SU-DHL-6 (cell line): ENCODE results near the gene RPTOR.

Experiments
- H2AFZ ChIP-seq: fragments of 200-600 bp; sonication (generic); 2 replicates; pipeline ENCODE4 v1.6.1; 2014; ENCODE audit warnings: low read depth, mild to moderate bottlenecking, moderate library complexity, mixed read lengths, antibody characterized with exemption, low read length; ENCODE audit not compliant: severe bottlenecking
- H3F3A ChIP-seq: fragments of 200-600 bp; shearing (Covaris generic); 2 replicates; pipeline ENCODE4 v1.6.0; 2016; ENCODE audit warnings: antibody characterized with exemption, mild to moderate bottlenecking; ENCODE audit not compliant: insufficient read depth
- H3K27ac ChIP-seq: fragments of 200-600 bp; sonication (generic); 2 replicates; pipeline ENCODE4 v1.5.1; 2016; ENCODE audit warnings: low read depth, mild to moderate bottlenecking, low read length, moderate library complexity, mixed read lengths
- H3K27me3 ChIP-seq: fragments of 200-600 bp; sonication (generic), shearing (Covaris generic); 2 replicates; pipeline ENCODE4 v1.6.0; 2014; ENCODE audit warnings: mild to moderate bottlenecking, low read length
- H3K36me3 ChIP-seq: fragments of 200-600 bp; sonication (generic); 2 replicates; pipeline ENCODE4 v1.6.1; 2014; ENCODE audit warnings: mild to moderate bottlenecking, low read length, mixed read lengths
- H3K4me2 ChIP-seq: fragments of 300-600, 200-600 bp; shearing (Covaris generic), sonication (generic); 2 replicates; pipeline ENCODE4 v1.6.0; 2014; ENCODE audit warnings: low read length, low read depth, mild to moderate bottlenecking; ENCODE audit not compliant: poor library complexity, severe bottlenecking
- H3K4me3 ChIP-seq: fragments of 200-600 bp; sonication (generic); 2 replicates; pipeline ENCODE4 v1.5.1; 2014; ENCODE audit warnings: antibody characterized with exemption, low read length, mild to moderate bottlenecking, mixed read lengths; ENCODE audit not compliant: insufficient read depth, poor library complexity, severe bottlenecking
- H3K79me2 ChIP-seq: fragments of 200-600 bp; sonication (generic); 2 replicates; pipeline ENCODE4 v1.6.1; 2014; ENCODE audit warnings: mild to moderate bottlenecking, low read length, moderate library complexity; ENCODE audit not compliant: insufficient read depth
- H3K9ac ChIP-seq: fragments of 200-600 bp; sonication (generic); 2 replicates; pipeline ENCODE4 v1.7.0; 2014; ENCODE audit warnings: mild to moderate bottlenecking, low read length
- H3K9me2 ChIP-seq: fragments of 200-600 bp; sonication (generic); replicated peaks from 2 replicates; pipeline ENCODE4 v1.6.1; 2014; ENCODE audit warnings: low read length; ENCODE audit not compliant: insufficient read depth
- H3K9me3 ChIP-seq: fragments of 200-600 bp; sonication (generic); 2 replicates; pipeline ENCODE4 v1.6.1; 2014; ENCODE audit warnings: low read length, mixed read lengths; ENCODE audit not compliant: insufficient read depth
- H4K20me1 ChIP-seq: fragments of 200-600 bp; sonication (generic); 2 replicates; pipeline ENCODE4 v1.6.1; 2014; ENCODE audit warnings: low read depth, mild to moderate bottlenecking, antibody characterized with exemption, low read length, moderate library complexity, mixed read lengths
- EZH2phosphoT487 ChIP-seq: fragments of 200-600 bp; sonication (generic), shearing (Covaris generic); conservative IDR thresholded peaks from 2 replicates; pipeline ENCODE4 v1.6.1; 2018; ENCODE audit warnings: mild to moderate bottlenecking, antibody characterized with exemption, low read length, moderate library complexity, mixed read lengths
- TF ChIP-seq, protein P1 (sequence below): fragments of 200-600 bp; sonication (generic); IDR thresholded peaks from one replicate; pipeline ENCODE4 v1.5.1; 2017; ENCODE audit warnings: antibody characterized with exemption, mild to moderate bottlenecking, low read length, moderate library complexity; ENCODE audit not compliant: insufficient read depth, poor library complexity, severe bottlenecking

The RPTOR gene

DNA sequence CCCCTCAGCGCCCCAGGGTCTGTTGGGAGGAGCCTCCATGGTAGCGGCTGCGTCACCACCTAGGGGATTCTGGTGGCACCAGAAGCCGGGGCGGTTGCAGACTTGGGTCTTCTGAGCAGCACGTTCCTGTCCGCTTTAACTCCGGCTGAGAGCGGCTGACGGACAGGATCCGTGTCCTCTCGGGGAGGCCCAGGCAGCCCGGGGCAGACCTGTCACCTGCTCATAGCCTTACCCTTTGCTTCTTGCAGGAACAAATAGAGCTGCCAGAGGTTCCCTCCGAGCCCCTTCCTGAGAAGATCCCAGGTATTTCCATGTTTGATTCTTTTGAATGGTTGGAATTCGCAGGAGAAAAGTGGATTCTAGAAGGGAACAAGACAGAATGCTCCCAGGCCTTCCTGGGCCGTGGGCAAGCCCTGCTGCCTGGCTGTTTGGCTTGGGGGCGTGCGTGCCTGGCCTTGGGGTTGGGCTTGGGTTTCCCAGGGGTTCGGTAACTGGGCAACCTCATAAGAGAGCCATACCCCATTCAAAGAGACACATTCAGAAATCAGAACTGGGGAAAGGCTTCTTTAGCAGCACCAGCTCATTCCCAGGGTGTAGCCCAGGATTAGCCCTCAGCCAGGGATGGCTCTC lies 453.6 kb downstream of the RPTOR start:
- H3K4me2 ChIP-seq, result no peak overlapping the region
- H3K36me3 ChIP-seq, result no peaks in the 10 kb centered on the region
- no peaks in the 10 kb centered on the region for H3K79me2 ChIP-seq
- no peak overlapping the region for H2AFZ ChIP-seq
- H3F3A ChIP-seq, result no peaks in the 10 kb centered on the region
- H3K9me2 ChIP-seq, result no peaks in the 10 kb centered on the region
- H3K9ac ChIP-seq, result no peak overlapping the region
- H3K4me3 ChIP-seq, result no peak overlapping the region
- H3K9me3 ChIP-seq, result no peaks in the 10 kb centered on the region
- TF ChIP-seq, protein P1, sequence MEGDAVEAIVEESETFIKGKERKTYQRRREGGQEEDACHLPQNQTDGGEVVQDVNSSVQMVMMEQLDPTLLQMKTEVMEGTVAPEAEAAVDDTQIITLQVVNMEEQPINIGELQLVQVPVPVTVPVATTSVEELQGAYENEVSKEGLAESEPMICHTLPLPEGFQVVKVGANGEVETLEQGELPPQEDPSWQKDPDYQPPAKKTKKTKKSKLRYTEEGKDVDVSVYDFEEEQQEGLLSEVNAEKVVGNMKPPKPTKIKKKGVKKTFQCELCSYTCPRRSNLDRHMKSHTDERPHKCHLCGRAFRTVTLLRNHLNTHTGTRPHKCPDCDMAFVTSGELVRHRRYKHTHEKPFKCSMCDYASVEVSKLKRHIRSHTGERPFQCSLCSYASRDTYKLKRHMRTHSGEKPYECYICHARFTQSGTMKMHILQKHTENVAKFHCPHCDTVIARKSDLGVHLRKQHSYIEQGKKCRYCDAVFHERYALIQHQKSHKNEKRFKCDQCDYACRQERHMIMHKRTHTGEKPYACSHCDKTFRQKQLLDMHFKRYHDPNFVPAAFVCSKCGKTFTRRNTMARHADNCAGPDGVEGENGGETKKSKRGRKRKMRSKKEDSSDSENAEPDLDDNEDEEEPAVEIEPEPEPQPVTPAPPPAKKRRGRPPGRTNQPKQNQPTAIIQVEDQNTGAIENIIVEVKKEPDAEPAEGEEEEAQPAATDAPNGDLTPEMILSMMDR, result no peak
- TF ChIP-seq EZH2phosphoT487, result no peak
- H3K27me3 ChIP-seq, result no peaks in the 10 kb centered on the region
- H3K27ac ChIP-seq, result no peak overlapping the region
- H4K20me1 ChIP-seq, result no peaks in the 10 kb centered on the region

DNA sequence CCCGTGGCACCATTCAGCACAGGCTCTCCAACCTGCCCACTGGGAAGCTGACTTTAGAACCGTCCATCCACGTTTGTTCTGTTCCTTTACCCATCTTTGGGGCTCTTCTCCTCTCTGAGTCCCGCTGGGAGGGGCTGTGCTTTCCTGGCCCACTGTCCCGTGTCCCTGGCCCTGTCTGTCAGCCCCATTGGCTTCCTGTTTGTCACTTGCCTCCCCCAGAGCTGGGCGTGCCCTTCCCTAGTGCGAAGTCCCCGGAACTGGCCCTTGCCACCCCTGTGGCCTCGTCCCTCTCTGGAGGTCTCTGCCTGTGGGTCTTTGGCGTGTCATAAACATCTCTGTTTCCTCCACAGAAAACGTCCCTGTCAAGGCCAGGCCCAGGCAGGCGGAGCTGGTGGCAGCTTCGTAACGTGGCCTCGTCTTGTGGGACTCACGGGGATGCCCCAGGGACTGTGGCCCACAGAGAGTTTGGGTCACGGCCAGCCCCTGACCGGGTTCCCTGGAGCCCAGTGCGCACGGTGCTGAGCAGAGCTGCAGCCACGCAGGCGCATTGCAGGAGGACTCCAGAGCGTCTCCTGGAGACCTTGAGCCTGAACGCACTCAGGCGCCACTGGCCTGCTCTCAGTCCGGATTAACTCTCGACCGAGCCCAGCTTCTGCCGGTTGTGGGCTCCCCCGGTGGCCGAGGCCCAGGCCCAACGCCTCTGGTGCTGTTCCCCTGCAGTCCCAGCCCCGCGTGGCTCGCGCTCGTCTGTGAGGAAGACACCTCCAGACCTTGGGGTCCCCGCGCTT lies 454.3 kb downstream of the RPTOR start:
- Histone ChIP-seq H3K79me2 (no peaks in the 10 kb centered on the region), H3K27me3 (no peaks in the 10 kb centered on the region), H3K4me3 (no peak overlapping the region), H3K9ac (no peak overlapping the region), H3K36me3 (no peaks in the 10 kb centered on the region), H3K27ac (no peak overlapping the region), H4K20me1 (no peaks in the 10 kb centered on the region), H3K4me2 (no peak overlapping the region), H3K9me3 (no peaks in the 10 kb centered on the region), H2AFZ (no peak overlapping the region), H3K9me2 (no peaks in the 10 kb centered on the region), H3F3A (no peaks in the 10 kb centered on the region)
- TF ChIP-seq, protein P1, result no peak
- TF ChIP-seq EZH2phosphoT487, result no peak

DNA sequence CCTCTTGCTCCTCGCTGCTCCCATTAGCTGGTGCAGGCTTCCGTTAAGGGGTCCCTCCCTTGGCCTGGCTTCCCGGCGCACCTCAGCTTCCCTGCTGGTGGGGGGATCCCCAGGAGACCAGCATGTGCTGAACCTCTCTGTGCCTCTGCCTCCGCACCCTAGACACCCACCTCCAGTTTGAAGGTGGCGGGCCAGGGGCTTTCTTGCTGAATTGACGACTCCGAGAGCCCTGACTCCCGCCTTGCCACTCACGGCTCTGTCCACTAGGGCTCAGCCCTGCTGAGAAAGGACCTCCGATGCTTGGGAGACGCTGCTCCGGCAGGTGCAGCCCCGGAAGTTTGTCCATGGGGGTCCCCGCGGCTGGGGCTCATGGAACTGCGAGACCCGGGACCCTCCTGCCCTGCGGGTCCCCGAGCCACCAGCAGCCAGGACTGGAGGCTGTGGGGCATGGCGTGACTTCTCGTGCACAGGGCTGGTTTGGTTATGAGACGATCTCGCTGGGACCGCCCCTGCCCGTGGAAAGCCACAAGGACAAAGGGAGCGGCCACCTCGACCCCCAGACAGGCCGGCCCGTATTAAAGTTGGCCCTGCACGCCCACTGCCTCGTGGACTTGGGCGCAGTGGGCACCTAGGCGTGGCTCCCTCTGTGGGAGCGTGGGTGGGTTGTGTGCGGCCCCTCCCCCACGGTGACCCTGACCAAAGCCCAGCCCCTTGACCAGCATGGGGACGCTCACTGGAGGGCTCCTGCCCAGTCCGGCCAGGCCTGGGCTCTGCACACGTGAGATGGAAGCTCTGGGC lies 455.1 kb downstream of the RPTOR start:
- H3K27ac ChIP-seq, result no peak overlapping the region
- H3K36me3 ChIP-seq, result no peaks in the 10 kb centered on the region

More for the DNA sequence above, 455.1 kb downstream of the RPTOR start:
- Histone ChIP-seq H2AFZ (no peak overlapping the region), H3K4me3 (no peak overlapping the region), H3K4me2 (no peak overlapping the region), H3K79me2 (no peaks in the 10 kb centered on the region), H3K9me3 (no peaks in the 10 kb centered on the region), H4K20me1 (no peaks in the 10 kb centered on the region), H3F3A (no peaks in the 10 kb centered on the region), H3K9me2 (no peaks in the 10 kb centered on the region), H3K9ac (no peak overlapping the region), H3K27me3 (no peaks in the 10 kb centered on the region)
- TF ChIP-seq, protein P1, result no peak
- TF ChIP-seq EZH2phosphoT487, result no peak
